K562 (cell line): ENCODE data around the gene SELL. TPM values are rescaled to one million over a fixed set of nuclear protein-coding genes. Genes with fewer than 3 reads are reported as not detected.

Experiments
- ATAC-seq: fragments of 200-7000 bp; cut with Tn5 transposase; 3 replicates; pipeline ENCODE4 v1.9.1; 2020; ENCODE audit warnings: moderate library complexity
- BruUV-seq: library from RNA; stranded (reverse); fragments of 400-500 nt; replicated peaks from 2 replicates; lab custom pipeline; 2021; lab: Mats Ljungman, UMichigan
- CTCF ChIA-PET: fragments of 300-600 bp; formaldehyde crosslinking; extraction: SDS; loops from one replicate; lab custom pipeline; 2021; ENCODE audit warnings: low intra/inter-chr PET ratio; lab: Yijun Ruan, JAX
- POLR2A ChIA-PET: fragments of 300-600, 350-650 bp; sonication (Branson Sonifier 250); formaldehyde crosslinking; extraction: SDS; loops from one replicate; lab custom pipeline; 2021; ENCODE audit warnings: antibody characterized with exemption, inconsistent platforms; lab: Yijun Ruan, JAX
- DNase-seq, 4 experiments: peaks; one replicate each; pipeline versions ENCODE4 v3.0.0 to v3.0.0-alpha.2; 2011 to 2018; ENCODE audit warnings: low spot score in 3 of 4, mixed read lengths in 3 of 4; ENCODE audit errors: extremely low read depth in 1 of 4
- FAIRE-seq: peaks from 2 replicates; lab custom pipeline; 2011; peaks lifted over from hg19 to GRCh38; lab: Jason Lieb, UNC
- H2AFZ ChIP-seq: 2 replicates; pipeline ENCODE4 v1.6.0; 2011; ENCODE audit warnings: low read depth, low read length, control low read depth, inconsistent platforms
- H3K27ac ChIP-seq: fragments of 200-600 bp; 3 replicates; pipeline ENCODE4 v1.8.0; 2011; ENCODE audit warnings: low read depth, mild to moderate bottlenecking, control low read depth, inconsistent platforms, low read length, moderate library complexity, mixed read lengths; ENCODE audit errors: extremely low read depth
- H3K27me3 ChIP-seq, 2 experiments: fragments of 300-600 bp in 1 of 2; 2 replicates in 1 of 2; 3 replicates in 1 of 2; pipeline versions ENCODE4 v1.6.0 to v1.8.0; 2011; ENCODE audit warnings: inconsistent platforms in 2 of 2, low read length in 2 of 2, mild to moderate bottlenecking in 1 of 2, mixed read lengths in 1 of 2, moderate library complexity in 1 of 2; ENCODE audit not compliant: control insufficient read depth in 2 of 2, insufficient read depth in 2 of 2
- H3K36me3 ChIP-seq: fragments of 300-600 bp; 3 replicates; pipeline ENCODE4 v1.8.0; 2011; ENCODE audit warnings: mild to moderate bottlenecking, low read length, inconsistent platforms; ENCODE audit not compliant: control insufficient read depth, insufficient read depth
- H3K4me1 ChIP-seq, 2 experiments: fragments of 200-600 bp in 1 of 2; replicated peaks in 1 of 2; 2 replicates in 1 of 2; 3 replicates in 1 of 2; pipeline versions ENCODE4 v1.5.1 to v1.8.0; 2011; ENCODE audit warnings: inconsistent platforms in 2 of 2, low read length in 2 of 2, mild to moderate bottlenecking in 1 of 2, mixed read lengths in 1 of 2, moderate library complexity in 1 of 2; ENCODE audit not compliant: control insufficient read depth in 2 of 2, insufficient read depth in 2 of 2
- H3K4me2 ChIP-seq: 2 replicates; pipeline ENCODE4 v1.6.1; 2011; ENCODE audit warnings: low read length, control low read depth, inconsistent platforms, mixed read lengths; ENCODE audit not compliant: insufficient read depth
- H3K4me3 ChIP-seq: fragments of 200-600 bp; sonication (generic), shearing (Covaris generic); 2 replicates; pipeline ENCODE4 v1.5.1; 2016; ENCODE audit warnings: control low read depth, inconsistent platforms
- H3K79me2 ChIP-seq: fragments of 200-600 bp; 3 replicates; pipeline ENCODE4 v1.8.0; 2011; ENCODE audit warnings: low read length, inconsistent platforms; ENCODE audit not compliant: control insufficient read depth, insufficient read depth
- H3K9ac ChIP-seq, 2 experiments: 2 replicates each; pipeline versions ENCODE4 v1.6.0 to v1.6.1; 2011; ENCODE audit warnings: low read depth in 2 of 2, low read length in 2 of 2, control low read depth in 1 of 2, inconsistent platforms in 1 of 2, mild to moderate bottlenecking in 1 of 2, mixed read lengths in 1 of 2; ENCODE audit not compliant: insufficient read depth in 1 of 2
- H3K9me1 ChIP-seq: one replicate; pipeline ENCODE4 v1.6.0; 2011; ENCODE audit warnings: inconsistent platforms, mild to moderate bottlenecking, low read length, moderate library complexity; ENCODE audit not compliant: control insufficient read depth, insufficient read depth
- H3K9me3 ChIP-seq: replicated peaks from 2 replicates; pipeline ENCODE4 v1.5.1; 2011; ENCODE audit warnings: low read depth, low read length, inconsistent platforms; ENCODE audit not compliant: control insufficient read depth, insufficient read depth
- H4K20me1 ChIP-seq: replicated peaks from 2 replicates; pipeline ENCODE4 v1.6.1; 2011; ENCODE audit warnings: low read length, inconsistent platforms, mixed read lengths; ENCODE audit not compliant: control insufficient read depth, insufficient read depth
- CBX5 ChIP-seq: IDR thresholded peaks from 2 replicates; pipeline ENCODE4 v1.6.1; 2014; ENCODE audit warnings: low read depth, borderline replicate concordance
- COPS2 ChIP-seq: fragments of 450-650 bp; conservative IDR thresholded peaks from 2 replicates; pipeline ENCODE4 v1.6.1; 2016; ENCODE audit warnings: mild to moderate bottlenecking, moderate library complexity
- FIP1L1 ChIP-seq: fragments of 200-400 bp; formaldehyde crosslinking; IDR thresholded peaks from 2 replicates; pipeline ENCODE4 v1.6.1; 2018; ENCODE audit warnings: mild to moderate bottlenecking, low read depth, low read length; ENCODE audit not compliant: poor library complexity, severe bottlenecking
- POLR3G ChIP-seq: IDR thresholded peaks from 2 replicates; pipeline ENCODE4 v1.6.1; 2011; ENCODE audit not compliant: insufficient read length, insufficient replicate concordance; ENCODE audit errors: extremely low read depth
- RB1 ChIP-seq: fragments of 450-650 bp; IDR thresholded peaks from 2 replicates; pipeline ENCODE4 v1.6.1; 2017; ENCODE audit warnings: low read depth, mild to moderate bottlenecking
- RBM14 ChIP-seq: fragments of 200-400 bp; formaldehyde crosslinking; IDR thresholded peaks from 2 replicates; pipeline ENCODE4 v1.6.1; 2018; ENCODE audit warnings: low read depth, mild to moderate bottlenecking, low read length, moderate library complexity, borderline replicate concordance; ENCODE audit not compliant: insufficient read depth
- SIN3B ChIP-seq: fragments of 450-650 bp; IDR thresholded peaks from 2 replicates; pipeline ENCODE4 v1.6.1; 2017; ENCODE audit warnings: low read depth, mild to moderate bottlenecking, moderate library complexity
- WGBS: fragments of 100-300 bp; shearing (Covaris generic); methylation state at CpG from one replicate; pipeline ENCODE4 v1.1.6; 2016; ENCODE audit warnings: low coverage, mixed read lengths; ENCODE audit not compliant: insufficient coverage; ENCODE audit errors: missing lambda C conversion rate; 5-methylcytosine and 5-hydroxymethylcytosine counted together
- in situ Hi-C: fragments of 300-500 bp; cut with MboI; formaldehyde crosslinking; loops from 4 replicates; pipeline ENCODE4 v1.15.0; 2018; ENCODE audit warnings: inconsistent platforms, mixed read lengths
- intact Hi-C: fragments of 100-400 bp; cut with micrococcal nuclease; formaldehyde crosslinking; loops from 2 replicates; pipeline ENCODE4 v1.14.2; 2022
- polyA plus RNA-seq, 8 experiments: library from polyadenylated mRNA; depleted of rRNA in 4 of 8; stranded (reverse) in 5 of 8; unstranded in 3 of 8; fragments of >200 nt; fragmentation: Nextera tagmentation in 2 of 8; fragmentation: Illumina TruSeq in 1 of 8; extraction: Ambion mirVana in 2 of 8; extraction: Trizol in 1 of 8; gene quantifications; 2 replicates each; pipeline versions ENCODE4 v1.2.1 to v1.2.3, GENCODE V29; 2011 to 2014; ENCODE audit warnings: inconsistent platforms in 1 of 8, missing spikeins in 1 of 8
- total RNA-seq, 7 experiments: library from RNA; depleted of rRNA in 6 of 7; stranded (reverse); fragments of >200 nt in 6 of 7; fragmentation: Illumina TruSeq in 2 of 7; extraction: Trizol in 2 of 7; gene quantifications; 2 replicates each; pipeline versions ENCODE4 v1.2.1 to v1.2.3, GENCODE V29; 2011 to 2021; ENCODE audit warnings: low replicate concordance in 1 of 7

SELL gene
- total and polyA plus RNA-seq, 9 of the 15 experiments (the other 6 are each of a cell fraction or from before 2014, with no cell fraction given) = 0.51 TPM; not detected in 8

- TF ChIP-seq POLR3G = no peak
These were observed 22.5 kb upstream of the SELL start, which contains the start of gene SELE (continued) for GRCh38 chr1:169733924-169734323.

GRCh38 chr1:169731446-169731845 is 20.0 kb upstream of the SELL start:
- no peaks in the 10 kb centered on the region for H4K20me1 ChIP-seq
- no peaks in the 10 kb centered on the region for H3K79me2 ChIP-seq
- TF ChIP-seq RBM14 (no peak), FIP1L1 (no peak)
- TF ChIP-seq, all 486 proteins: peak for 0
- Histone ChIP-seq H3K9me3 (no peaks in the 10 kb centered on the region), H3K27me3 (peaks cover 4 to 8% of the 10 kb centered on the region in 2 experiments; a peak in 3 of 5 replicates), H3K27ac (no peak overlapping the region), H3K4me1 (no peaks in the 10 kb centered on the region), H3K9me1 (no peaks in the 10 kb centered on the region), H2AFZ (no peak overlapping the region), H3K4me2 (no peak overlapping the region), H3K4me3 (no peak overlapping the region), H3K36me3 (no peaks in the 10 kb centered on the region), H3K9ac (no peak overlapping the region)
- CTCF ChIA-PET = no interaction called here
- intact Hi-C loops = no loop called here
- 1% methylated on average over 4 of the region's 4 CpGs for WGBS
- ATAC-seq = no peak
- in situ Hi-C loops = no loop called here
- FAIRE-seq = no peak
- DNase-seq = no peak
- POLR2A ChIA-PET = interaction anchor here (0.5 to 0.6 kb wide), 2 partner anchors 324 to 1430 kb away, joined by 4 to 5 read pairs; no protein-coding TSS in a partner anchor
- no TSS peak for BruUV-seq

GRCh38 chr1:169729991-169730390 is 18.6 kb upstream of the SELL start:
- no peaks in the 10 kb centered on the region for H3K9me1 ChIP-seq
- POLR2A ChIA-PET = no interaction called here
- DNase-seq = no peak
- no peaks in the 10 kb centered on the region for H3K36me3 ChIP-seq
- in situ Hi-C loops = no loop called here
- BruUV-seq = no TSS peak
- H3K9ac ChIP-seq = no peak overlapping the region
- H4K20me1 ChIP-seq = no peaks in the 10 kb centered on the region
- no peaks in the 10 kb centered on the region for H3K4me1 ChIP-seq
- no peak overlapping the region for H3K4me2 ChIP-seq
- H3K27me3 ChIP-seq = peaks cover 4 to 8% of the 10 kb centered on the region in 2 experiments; a peak in 3 of 5 replicates
- no peak overlapping the region for H3K27ac ChIP-seq
- no peak for FAIRE-seq
- intact Hi-C loops = no loop called here
- H2AFZ ChIP-seq = no peak overlapping the region
- no peaks in the 10 kb centered on the region for H3K9me3 ChIP-seq
- ATAC-seq = no peak
- H3K4me3 ChIP-seq = no peak overlapping the region
- no peaks in the 10 kb centered on the region for H3K79me2 ChIP-seq
- CTCF ChIA-PET = no interaction called here
- TF ChIP-seq COPS2 = no peak
- no peak for TF ChIP-seq CBX5
- no peak for TF ChIP-seq SIN3B
- no peak for TF ChIP-seq RB1
